ENCODE data around the gene METTL22.

Gene METTL22

DNA sequence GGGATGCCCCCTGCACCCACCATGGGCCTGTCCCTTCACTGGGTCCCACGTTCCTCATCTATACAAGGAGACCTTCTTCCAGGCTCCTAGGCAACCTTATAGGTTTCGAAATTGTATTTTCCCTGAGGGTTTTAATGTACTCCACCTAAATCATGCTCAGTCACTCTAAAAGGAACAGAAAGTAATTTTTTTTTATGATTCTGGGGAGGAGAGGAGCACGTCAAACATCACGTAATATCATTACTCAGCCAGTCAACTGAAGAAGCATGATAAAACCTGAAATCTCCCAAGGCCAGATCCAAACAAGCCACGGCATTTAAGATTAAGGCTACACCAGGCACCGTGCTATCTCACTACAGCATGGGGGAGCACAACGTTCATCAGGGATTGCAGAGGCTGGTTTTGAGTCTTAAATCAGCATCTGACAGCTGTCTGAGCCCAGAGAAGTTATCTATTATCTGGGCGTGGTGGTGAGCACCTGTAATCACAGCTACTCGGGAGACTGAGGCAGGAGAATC, 27.3 kb upstream of the METTL22 start:
- DNase-seq, result no peak

DNA sequence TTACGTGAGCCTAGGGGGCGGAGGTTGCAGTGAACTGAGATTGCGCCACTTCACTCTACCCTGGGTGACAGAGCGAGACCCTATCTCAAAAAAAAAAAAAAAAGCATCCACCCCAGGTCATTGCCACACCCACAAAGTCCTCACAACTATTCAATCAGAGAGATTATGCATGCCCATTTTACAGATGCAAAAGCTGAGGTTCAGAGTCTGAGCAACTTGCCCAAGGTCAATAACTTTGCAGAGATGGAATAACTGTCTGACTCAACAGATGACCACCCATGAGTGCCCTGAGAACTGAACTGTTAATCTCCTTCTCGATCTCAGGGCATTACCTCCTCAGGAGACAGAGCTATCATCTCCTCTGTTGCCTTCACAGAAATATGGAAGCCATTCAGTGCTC, 25.7 kb upstream of the METTL22 start:
- DNase-seq, result no peak

DNA sequence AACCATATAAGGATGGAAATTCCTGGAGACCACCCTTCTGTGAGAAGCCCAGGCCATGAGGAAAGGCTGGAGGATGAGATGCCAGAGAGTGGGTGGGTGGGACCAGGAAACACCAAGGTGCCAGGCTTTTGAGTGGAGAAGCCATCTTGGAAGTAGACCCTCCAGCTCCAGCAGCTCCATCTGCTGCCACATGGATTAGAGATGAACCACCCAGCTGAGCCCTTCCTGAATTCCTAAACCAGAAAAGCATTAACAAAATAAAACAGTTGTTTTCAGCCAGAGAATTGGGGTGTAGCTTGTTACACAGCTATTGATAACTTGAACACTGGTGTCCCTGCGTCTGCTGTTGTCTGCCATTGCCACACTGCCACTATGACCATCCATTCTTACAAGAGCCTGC, 24.9 kb upstream of the METTL22 start:
- DNase-seq, result no peak

DNA sequence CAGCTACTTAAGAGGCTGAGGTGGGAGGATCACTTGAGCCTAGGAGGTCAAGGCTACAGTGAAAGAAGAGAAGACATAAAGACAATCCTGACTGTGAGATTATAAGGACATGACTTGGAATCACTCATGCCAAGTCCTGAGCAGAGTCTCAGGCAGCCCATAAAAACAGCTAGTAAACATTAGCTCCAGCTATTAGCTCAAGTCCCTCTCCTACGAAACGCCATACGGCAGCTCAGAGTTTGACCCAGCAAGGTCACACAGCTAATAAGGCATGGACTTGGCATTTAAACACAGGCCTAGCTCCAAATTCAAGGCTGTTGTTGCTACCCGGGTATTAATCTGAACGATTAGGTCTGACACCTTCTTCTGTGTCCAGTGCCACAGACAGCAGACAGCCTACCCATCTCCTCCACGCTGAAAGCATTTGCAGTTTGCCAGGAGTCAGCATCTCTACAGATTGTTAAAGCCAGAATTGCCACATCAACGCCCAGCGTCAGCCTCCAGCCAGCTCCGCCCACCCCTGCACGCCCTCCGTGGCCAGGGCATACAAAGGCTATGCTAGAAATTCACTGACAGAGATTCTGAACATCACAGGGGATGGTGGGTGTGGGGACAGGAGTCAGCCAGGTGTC, 21.2 kb upstream of the METTL22 start:
- DNase-seq, result no peak

DNA sequence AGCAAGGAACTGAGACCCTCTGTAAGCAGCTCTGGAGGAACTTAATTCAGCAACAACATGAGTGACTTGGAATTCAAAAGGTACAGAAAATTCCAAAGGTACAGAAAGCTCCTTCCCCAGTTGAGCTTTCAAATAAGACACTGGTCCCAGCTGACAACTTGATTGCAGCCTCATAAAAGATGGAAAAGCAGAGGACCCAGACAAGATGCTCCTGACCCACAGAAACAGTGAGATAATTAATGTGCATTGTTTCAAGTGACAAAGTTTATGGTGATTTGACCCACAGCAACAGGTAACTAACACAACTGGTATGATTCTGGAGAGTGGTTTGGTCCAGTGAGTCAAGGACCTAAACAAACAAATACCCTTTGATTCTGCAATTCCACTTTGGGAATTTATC, 15.9 kb upstream of the METTL22 start:
- no peak for DNase-seq

DNA sequence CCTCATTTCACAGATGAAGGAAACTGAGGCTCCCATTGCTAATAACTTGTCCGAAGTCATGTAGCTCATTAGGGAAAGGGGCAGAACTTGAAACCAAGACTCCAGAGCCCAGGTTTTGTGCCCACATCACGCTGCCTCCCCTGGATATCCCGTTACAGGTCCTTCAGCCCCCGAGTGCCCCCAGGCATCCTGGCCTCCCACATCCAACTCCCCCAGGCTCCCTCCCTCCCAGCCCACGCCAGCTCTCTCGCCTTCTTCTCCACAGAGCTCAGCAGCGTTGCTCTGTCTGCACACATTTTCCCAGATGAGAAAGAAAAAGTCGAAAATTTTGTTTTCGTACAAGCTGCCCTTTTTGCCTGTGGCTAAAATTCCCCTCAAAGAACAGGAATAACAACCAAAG, 14.3 kb upstream of the METTL22 start:
- DNase-seq, result no peak

DNA sequence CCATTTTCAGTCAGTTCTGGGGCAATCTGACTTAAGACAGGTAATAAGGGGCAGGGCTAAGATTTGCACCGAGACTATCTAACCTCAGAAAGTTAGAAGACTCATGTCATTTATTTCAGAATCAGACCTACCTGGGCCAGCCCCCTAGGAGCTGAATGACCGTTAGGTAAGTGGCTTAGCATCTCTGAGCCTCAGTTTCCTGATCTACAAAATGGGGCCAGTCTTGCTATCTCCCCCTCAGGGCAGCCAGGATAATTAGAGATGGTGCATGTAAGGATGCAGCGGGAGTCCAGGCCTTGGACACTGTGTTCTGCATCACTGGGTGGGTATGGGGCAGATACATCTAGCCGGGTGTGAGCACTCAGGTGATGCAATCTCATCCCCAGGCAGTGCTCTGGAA, 10.4 kb upstream of the METTL22 start:
- DNase-seq, result no peak

DNA sequence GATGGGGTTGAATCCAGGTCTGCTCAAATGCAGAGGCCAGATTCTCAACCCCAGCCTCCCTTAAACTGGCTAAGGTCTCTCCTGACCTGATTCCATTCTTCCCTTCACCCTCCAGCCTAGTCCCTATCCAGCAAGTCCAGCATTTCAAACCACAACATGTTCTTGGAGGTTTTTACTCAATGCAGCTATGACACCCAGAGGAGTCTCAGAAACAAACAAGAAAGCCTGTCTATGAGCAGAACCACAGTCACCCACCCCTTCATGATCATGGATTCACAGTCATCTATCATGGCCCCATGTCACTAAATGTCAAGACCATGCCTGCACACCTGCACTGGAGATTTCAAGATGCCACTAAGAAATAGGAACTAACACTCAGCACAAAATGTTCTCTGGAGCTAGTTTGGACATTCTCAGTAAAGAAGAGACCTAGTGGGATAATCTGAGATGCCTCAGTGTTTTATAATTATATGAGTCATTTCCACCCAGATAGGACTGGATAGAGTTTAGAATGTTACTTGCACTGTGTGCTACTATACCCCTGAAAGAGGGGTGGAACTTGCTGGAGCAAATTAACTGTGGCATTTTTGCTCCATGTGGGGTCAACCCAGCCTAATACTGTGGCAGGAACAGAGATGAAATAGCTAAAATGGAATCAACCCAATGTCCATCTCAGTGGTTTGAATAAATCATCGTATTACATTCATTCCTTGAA, 9.5 kb upstream of the METTL22 start:
- DNase-seq, result no peak

DNA sequence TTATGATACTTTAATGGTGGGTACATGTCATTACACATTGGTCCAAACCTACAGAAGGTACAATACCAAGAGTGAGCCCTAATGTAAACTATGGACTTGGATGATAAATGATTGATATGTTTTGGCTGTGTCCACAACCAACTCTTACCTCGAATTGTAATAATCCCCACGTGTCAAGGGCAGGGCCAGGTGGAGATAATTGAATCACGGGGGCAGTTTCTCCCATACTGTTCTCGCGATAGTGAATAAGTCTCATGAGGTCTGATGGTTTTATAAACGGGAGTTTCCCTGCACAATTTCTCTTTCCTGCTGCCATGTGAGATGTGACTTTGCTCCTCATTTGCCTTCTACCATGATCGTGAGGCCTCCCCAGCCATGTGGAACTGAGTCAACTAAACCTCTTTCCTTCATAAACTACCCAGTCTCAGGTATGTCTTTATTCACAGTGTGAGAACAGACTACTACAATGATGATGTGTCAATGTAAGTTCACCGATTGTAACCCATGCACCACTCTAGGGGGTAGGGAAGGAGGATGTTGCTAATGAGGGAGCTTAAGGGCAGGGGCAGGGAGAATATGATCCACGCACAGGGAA, 7.0 kb upstream of the METTL22 start:
- no peak for DNase-seq

DNA sequence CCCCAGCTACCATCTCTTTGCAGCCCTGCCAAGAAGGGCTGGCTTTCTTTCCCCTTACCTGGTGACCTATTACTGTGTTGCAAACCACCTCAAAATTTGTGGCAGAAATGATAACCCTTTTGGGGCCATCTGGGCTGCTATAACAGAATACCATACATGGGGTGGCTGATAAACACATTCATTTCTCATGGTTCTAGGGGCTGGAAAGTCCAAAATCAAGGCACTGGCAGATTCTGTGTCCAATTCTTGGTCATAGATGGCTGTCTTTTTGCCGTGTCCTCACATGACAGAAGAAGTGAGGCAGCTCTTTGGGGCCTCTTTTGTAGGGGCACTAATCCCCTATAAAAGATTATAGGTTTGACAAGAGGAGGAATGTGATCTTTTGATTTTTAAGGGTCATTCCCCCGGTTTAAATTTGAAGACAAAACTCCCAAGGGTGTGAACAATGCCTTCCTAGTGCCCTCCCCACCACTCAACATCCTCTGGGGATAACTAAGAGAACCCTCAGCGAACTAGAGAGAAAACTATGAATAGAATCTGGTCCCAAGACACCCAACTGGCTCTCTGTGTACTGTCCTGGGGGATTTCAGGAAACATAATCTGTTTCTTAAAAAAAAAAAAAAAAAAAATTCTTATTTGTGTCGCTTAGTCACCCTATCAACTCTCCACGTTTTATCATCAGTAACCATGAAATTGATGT, 1.7 kb upstream of the METTL22 start:
- DNase-seq, result no peak

DNA sequence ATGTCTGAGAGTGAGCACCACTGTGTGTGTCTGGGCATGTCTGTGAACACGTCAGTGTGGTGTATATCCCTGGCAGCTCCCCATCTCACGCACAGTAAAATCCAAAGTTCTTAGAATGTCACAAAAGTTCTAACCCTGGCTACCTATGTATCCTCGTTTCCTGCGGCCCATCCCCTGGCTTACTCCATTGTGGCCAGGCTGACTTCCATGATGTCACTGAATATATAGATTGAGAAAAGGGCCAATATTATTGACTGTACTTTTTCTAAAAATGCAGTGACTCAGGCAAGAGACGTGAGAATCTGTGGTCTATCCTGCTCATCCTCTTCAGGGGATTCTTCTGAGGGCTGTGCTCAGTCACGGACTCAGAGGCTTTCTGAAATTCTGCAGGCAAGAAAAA, 963 bp upstream of the METTL22 start:
- no peak for DNase-seq

DNA sequence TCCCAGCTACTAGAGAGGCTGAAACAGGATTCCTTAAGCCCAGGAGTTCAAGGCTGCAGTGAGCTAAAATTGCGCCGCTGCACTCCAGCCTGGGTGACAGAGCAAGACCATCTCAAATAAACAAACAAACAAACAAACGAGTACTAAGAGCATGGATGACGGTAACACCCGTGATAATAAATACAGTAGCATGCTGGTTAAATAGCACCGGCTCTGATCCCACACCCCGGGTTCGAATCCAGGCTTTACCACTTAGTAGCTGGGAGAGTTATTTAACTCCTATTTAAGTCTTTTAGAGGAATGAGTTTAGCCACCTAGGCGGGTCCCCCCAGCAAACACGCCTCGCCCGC, 301 bp upstream of the METTL22 start:
- DNase-seq, result peak; percentile 51

DNA sequence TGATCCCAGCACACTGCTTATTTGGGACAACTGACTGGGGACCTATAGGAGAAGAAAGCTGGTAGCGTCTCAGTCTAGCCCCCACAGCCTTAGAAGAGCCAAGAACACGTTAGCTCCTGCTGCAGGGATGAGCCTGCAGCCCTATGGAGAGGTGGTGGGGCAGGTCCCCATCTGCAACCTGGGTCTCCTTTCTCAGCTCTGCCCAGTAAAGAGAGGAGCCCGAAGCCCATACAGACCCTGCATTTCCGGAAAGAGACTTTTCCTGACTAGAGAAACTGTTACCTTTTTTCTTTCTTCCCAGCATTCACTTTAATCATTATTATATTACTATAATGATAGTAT, 788 bp downstream of the METTL22 start:
- DNase-seq, result no peak

DNA sequence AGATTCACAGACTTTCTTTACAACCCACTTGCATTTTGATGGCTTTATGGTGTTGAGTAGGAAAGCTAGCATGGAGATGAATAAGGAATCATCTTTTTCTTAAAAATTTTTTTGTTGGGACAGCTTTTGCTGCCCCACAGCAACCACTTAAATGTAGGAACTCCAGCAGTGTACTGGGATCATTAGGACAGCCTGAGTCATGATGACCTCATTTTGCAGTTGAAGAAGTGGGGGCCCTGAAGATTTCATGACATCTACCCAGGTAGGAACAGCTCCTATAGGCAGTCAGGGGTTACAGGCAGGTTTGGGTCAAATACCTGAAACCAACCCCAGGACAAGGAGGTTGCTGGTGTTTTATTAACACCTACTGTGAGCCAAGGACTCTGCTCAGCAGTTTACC, 2.1 kb downstream of the METTL22 start:
- no peak for DNase-seq

DNA sequence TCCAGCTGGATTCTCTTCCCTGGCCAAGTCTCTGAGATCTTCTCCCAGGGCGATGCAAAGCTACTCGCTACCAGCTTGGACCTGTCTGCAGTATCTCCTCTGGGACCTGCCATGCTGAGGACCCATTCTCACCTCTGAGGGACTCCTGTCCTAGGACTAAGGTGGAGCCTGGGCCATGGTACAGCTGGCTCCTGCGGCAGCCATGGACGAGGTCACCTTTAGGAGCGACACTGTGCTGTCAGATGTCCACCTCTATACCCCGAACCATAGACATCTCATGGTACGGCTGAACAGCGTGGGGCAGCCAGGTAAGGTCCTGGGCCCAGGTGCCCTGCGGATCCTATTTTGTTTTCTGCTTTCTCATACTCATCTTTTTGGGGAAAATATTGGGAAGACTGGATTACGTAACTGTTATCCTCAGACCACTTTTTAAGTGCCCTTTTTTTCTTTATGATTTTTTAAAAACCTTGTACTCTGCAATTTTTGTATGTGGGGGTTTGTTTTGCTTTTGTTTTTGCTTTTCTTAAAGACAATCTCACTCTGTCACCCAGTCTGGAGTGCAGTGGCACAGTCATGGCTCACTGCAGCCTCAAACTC, 4.1 kb downstream of the METTL22 start:
- no peak for DNase-seq

DNA sequence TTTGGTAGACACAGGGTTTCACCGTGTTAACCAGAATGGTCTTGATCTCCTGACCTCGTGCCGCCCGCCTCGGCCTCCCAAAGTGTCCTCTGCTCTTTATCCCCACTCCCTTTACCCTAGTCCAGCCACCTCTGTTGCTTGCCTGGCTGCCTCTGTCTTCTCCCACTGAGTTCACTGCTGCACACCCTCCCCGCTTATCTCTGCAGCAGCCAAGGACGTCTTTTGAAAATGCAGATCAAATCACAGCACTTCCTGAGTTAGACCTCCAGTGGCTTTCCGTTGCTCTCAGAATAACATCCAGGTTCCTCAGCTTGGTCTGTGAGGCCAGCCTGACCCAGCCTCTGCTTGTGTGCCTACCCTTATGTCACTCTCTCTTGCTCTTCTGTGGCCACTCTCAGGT, 5.4 kb downstream of the METTL22 start:
- DNase-seq, result no peak

DNA sequence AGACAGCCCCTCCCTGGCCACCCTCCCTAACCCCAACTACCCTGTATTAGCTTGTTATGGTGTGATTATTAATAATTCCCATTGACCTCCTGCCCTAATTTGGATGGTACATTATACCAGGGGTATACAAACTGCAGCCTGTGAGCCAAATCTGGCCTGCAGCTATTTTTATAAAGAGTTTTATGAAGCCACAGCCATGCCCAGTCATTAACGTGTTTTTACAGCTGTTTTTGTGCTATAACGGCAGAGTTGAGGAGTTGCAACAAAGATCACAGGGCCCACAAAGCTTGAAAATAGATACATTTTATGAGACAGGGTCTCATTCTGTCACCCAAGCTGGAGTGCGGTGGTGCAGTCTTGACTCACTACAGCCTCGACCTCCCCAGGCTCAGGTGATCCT, 6.0 kb downstream of the METTL22 start:
- no peak for DNase-seq

DNA sequence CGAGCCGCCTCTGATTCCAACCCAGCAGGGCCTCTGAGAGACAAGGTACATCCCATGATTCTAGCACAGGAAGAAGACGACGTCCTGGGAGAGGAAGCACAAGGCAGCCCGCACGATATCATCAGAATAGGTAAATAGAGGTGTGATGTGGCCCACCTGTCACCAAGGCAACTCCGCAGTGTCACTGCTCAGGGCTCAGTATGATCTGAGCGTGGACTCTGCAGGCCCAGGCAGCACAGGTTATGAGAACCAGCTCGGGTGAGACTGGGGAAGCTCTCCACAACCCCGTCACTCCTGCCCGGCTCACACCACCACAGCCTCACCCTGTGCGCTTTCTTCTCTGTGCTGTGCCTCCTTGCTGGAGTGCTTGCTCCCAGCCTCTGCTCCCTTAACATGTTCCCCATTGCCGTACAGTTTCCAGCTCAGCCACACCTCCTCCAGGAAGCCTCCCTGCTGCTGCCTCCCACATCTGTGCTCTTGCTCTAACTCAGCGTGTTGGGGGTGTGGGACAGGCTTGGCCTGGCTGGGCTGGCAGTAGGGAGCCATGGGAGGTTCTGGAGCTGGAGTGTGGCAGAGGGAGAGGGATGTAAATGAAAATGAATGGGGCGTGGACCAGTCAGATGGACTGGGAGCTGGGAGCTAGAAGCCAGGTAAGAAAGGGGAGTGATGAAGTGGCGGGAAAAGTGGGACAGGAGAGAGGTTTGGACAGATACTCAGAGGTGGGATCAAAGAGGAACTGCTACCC, 7.7 kb downstream of the METTL22 start:
- no peak for DNase-seq

DNA sequence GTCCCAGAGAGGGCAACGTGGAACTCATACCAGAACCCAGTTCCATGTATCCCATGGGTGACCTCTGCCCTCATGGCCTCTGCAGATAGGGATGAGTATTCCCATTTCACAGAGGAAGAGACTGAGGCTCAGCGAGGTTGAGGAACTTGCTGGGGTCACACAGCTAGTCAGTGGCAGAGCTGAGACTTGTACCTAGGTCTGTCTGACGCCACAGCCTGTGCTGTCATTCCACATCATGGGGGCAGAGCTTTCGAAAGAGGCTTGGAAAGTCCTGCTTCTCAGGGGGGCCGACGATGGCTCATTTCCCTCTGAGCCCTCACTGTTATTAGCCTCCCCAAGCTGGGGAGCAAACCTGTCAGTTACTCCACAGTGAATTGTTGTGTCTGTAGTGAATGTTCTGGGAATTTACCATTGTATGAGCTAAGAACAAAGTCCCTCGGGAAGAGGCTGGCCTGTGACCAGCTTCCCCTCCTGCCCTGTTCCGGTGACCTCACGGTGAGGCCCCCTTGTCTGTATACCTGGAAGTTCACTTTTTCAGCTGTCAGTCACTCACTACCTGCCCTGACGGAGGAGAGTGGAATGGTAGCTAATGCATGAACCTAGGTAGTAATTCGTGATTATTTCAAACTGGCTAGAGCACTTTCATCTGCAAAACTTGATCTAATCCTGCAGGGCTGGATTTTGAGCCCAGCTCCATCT, 8.9 kb downstream of the METTL22 start:
- no peak for DNase-seq

DNA sequence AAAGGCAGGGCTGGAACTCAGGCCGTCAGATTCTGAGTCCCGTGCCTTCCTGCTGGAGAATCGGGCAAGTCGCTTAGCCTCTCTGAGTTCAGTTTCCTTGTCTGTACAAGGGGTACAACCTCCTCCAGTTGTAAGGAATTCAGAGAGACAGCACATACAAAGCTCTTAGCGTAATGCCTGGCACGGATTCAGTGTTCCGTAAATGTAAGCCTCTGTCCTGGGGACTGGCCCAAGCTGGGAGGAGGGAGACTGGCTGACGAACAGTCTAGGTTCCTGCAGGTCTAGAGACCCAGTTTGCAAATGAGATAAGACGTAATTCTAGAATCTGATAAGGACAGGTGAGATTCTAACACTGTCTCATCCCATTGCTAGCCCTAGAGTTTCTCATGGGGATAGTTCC, 9.9 kb downstream of the METTL22 start:
- no peak for DNase-seq

DNA sequence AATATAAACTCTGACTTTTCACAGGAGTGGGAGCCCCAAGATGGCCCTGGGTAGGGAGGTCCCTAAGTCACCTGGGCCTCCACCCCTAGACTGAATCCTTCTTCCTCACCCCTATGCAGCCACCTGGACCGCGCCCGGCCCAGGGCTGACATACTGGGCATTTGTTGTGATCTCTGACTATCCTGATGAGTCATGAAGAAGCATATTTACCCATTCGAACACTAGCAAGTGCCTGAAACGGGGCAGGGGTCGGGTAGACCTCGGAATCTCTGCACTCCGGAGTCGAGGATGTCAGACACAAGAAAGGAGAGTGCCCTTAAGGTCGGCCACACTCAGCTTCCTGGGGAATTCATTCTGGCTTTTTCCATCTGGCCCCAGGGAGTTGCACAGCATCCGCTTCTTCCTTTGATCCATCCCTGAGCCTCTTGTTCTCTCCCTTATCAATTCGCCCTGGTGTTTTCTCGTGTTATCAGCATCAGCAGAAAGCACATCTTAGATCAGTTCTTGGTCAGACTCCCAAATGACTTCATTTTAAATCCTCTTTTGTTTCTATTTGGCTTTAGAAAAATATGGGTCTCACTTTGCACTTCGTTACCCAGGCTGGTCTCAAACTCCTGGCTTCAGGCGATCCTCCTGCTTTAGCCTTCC, 10.4 kb downstream of the METTL22 start:
- no peak for DNase-seq

Data from NCI-H2029 treated with DMSO at 0.1 percent for 48 hours (cell line).